ENCODE measurements around the gene MYO18B. TPM values are rescaled to one million over a fixed set of nuclear protein-coding genes. Genes with fewer than 3 reads are reported as not detected.

The MYO18B gene, protein sequence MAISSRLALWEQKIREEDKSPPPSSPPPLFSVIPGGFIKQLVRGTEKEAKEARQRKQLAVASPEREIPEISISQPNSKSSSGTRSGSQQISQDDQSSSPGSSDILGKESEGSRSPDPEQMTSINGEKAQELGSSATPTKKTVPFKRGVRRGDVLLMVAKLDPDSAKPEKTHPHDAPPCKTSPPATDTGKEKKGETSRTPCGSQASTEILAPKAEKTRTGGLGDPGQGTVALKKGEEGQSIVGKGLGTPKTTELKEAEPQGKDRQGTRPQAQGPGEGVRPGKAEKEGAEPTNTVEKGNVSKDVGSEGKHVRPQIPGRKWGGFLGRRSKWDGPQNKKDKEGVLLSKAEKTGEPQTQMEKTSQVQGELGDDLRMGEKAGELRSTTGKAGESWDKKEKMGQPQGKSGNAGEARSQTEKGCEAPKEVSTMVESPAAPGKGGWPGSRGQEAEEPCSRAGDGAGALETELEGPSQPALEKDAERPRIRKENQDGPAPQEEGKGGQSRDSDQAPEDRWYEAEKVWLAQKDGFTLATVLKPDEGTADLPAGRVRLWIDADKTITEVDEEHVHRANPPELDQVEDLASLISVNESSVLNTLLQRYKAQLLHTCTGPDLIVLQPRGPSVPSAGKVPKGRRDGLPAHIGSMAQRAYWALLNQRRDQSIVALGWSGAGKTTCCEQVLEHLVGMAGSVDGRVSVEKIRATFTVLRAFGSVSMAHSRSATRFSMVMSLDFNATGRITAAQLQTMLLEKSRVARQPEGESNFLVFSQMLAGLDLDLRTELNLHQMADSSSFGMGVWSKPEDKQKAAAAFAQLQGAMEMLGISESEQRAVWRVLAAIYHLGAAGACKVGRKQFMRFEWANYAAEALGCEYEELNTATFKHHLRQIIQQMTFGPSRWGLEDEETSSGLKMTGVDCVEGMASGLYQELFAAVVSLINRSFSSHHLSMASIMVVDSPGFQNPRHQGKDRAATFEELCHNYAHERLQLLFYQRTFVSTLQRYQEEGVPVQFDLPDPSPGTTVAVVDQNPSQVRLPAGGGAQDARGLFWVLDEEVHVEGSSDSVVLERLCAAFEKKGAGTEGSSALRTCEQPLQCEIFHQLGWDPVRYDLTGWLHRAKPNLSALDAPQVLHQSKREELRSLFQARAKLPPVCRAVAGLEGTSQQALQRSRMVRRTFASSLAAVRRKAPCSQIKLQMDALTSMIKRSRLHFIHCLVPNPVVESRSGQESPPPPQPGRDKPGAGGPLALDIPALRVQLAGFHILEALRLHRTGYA (N-terminal part only)
- polyA plus RNA-seq (2013, experiment 1 of 2): 0.06 TPM
- polyA plus RNA-seq (2013, experiment 2 of 2): 0.03 TPM

DNA sequence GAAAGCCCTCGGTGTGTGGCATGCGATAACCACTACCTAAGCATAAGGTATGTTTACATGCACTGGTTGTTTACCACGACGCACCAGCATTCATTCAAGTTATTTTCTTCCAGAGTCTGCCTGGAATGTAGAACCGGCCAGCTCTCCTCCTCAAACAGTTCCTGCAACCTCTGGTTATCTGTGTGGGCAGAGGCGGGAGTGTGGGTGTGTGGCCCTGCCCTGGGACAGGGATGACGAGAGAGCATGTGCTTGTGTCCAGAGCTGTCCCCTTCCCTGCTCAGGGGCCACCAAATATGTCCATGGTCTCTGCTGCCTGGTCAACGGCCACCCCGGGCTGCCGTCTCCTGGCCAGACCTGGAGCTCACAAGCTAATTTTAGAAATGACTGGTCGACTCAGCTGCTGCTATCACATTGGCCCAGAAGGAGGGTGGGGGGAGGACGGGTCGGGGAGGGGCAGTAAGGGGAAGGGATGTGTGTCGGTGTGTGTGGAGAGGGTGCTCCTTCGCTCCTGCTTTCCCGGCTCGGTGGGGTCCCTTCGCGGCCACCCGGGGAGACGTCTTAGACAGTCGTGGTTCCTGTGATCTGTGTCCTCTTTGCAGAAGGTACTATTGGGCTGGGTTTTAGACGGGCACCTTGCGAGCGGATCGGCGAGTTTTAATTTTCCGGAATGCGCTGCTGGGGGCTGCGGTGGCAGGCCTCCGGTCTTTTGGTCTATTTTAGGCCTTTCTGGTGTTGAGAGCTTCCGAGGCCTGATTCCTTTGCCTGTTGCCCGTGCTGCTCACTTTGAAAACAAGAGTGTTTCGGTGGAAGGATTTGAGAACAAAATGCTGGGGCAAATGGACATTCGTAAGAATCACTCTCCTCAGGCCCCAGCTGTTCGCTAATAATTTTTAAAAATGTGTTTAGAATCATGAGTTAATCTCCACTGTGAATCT lies at the start of gene MYO18B:
MYO18B (plus strand) TSS at position 497 of the 935 bp plus-strand sequence. CDS start 18,905 bp downstream, outside the sequence.
- Histone ChIP-seq H3K27me3 (ENCODE audit: control insufficient read depth in 3 of 3, insufficient read depth in 3 of 3, low read depth in 1 of 3, low read length in 3 of 3) (no peaks in the 10 kb centered on the region), H2BK120ac (ENCODE audit: low read depth, low read length) (no peak within 1 kb of the TSS), H3K36me3 (replicated peaks in 1 of 2; ENCODE audit: control insufficient read depth in 2 of 2, insufficient read depth in 2 of 2, low read length in 2 of 2) (no peaks in the 10 kb centered on the region), H2BK15ac (ENCODE audit: low read length) (no peak within 1 kb of the TSS), H3K27ac (replicated peaks; ENCODE audit: low read length) (no peak within 1 kb of the TSS), H4K91ac (ENCODE audit: low read depth, low read length, poor library complexity) (no peak within 1 kb of the TSS), H3K9me3 (replicated peaks in 1 of 2; ENCODE audit: control insufficient read depth in 2 of 2, insufficient read depth in 1 of 2, low read depth in 1 of 2, low read length in 2 of 2) (no peaks in the 10 kb centered on the region), H3K4me1 (ENCODE audit: control insufficient read depth in 2 of 2, insufficient read depth in 1 of 2, low read depth in 1 of 2, low read length in 2 of 2) (no peaks in the 10 kb centered on the region), H4K8ac (ENCODE audit: low read depth, low read length) (no peak within 1 kb of the TSS), H3K9ac (ENCODE audit: low read depth, low read length, poor library complexity) (no peak within 1 kb of the TSS), H3K4me3 (ENCODE audit: low read length in 2 of 2) (no peak within 1 kb of the TSS), H3K14ac (ENCODE audit: low read length) (no peak within 1 kb of the TSS), H2BK5ac (ENCODE audit: low read length) (no peak within 1 kb of the TSS), H2AK5ac (ENCODE audit: low read depth, low read length) (no peak within 1 kb of the TSS), H2AFZ (ENCODE audit: low read length) (no peak within 1 kb of the TSS), H2BK12ac (ENCODE audit: low read length) (no peak within 1 kb of the TSS), H3K18ac (ENCODE audit: low read length) (no peak within 1 kb of the TSS), H3K4ac (ENCODE audit: low read length) (no peak within 1 kb of the TSS), H3K23ac (ENCODE audit: low read depth, low read length, poor library complexity) (no peak within 1 kb of the TSS), H3K79me1 (ENCODE audit: low read depth, low read length) (no peaks in the 10 kb centered on the region), H3K4me2 (ENCODE audit: insufficient read depth, low read length, poor library complexity, severe bottlenecking) (no peak within 1 kb of the TSS)
- DNase-seq (ENCODE audit: low spot score): no peak
- WGBS, 2 donors (ENCODE audit: extremely low coverage in 2 of 2, insufficient read length in 2 of 2, insufficient replicate concordance in 1 of 2): no CpG with 5 or more reads among the region's 36 CpGs

DNA sequence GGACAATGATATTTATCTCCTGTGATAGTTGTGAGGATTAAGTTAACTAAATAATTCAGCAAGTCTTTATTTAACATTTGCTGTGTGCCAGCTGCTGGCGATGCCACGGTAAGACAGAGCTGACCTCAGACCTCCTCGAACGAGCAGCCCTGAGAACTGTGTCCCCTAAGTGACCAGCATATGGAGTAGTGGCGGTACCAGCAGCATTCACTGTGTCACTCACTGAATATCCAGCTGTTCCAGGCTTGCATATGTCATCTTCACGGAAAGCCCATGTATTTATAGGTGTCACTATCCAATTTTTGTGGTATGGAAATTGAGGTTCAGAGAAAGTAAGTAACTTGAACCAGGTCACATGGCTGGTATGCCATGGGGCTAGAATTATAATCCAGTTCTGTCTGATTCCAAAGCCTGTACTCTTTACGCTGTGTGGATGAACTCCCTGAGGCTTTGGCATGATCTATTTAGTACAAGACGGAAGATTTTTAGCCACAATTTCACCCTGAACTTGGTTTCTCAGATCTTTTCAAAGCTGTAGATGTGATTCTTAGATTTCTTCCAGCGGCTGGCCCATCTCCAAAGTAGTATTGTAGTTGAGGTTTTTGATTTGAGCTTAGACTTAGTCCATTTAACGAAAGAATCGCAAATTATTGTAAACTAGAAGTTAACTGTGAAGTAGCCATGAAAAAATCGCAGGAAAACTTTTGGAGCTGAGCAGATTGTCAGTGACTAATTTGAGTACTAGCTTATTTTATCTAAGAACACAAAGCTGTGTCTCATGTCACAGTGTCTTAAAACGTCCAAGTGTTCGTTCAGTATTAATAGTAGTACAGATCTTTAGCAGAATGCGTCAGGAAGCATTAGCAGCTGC lies 49.4 kb upstream of the MYO18B start:
- H2BK12ac ChIP-seq (ENCODE audit: low read length): no peak overlapping the region
- no peak overlapping the region for H3K14ac ChIP-seq (ENCODE audit: low read length)
- peaks cover 2% of the 10 kb centered on the region for H3K79me1 ChIP-seq (ENCODE audit: low read depth, low read length)
- no peaks in the 10 kb centered on the region for H3K4me1 ChIP-seq (ENCODE audit: control insufficient read depth in 2 of 2, insufficient read depth in 1 of 2, low read depth in 1 of 2, low read length in 2 of 2)
- H3K27me3 ChIP-seq (ENCODE audit: control insufficient read depth in 3 of 3, insufficient read depth in 3 of 3, low read depth in 1 of 3, low read length in 3 of 3): no peaks in the 10 kb centered on the region
- H3K27ac ChIP-seq (replicated peaks; ENCODE audit: low read length): no peak overlapping the region
- no peak overlapping the region for H3K4ac ChIP-seq (ENCODE audit: low read length)
- no peak overlapping the region for H2BK120ac ChIP-seq (ENCODE audit: low read depth, low read length)
- peaks cover 15 to 74% of the 10 kb centered on the region in 2 donors for H3K36me3 ChIP-seq (replicated peaks in 1 of 2; ENCODE audit: control insufficient read depth in 2 of 2, insufficient read depth in 2 of 2, low read length in 2 of 2)
- no peak overlapping the region for H2AFZ ChIP-seq (ENCODE audit: low read length)
- no peak overlapping the region for H3K4me3 ChIP-seq (ENCODE audit: low read length in 2 of 2)
- no peak overlapping the region for H4K8ac ChIP-seq (ENCODE audit: low read depth, low read length)
- no peak overlapping the region for H3K9ac ChIP-seq (ENCODE audit: low read depth, low read length, poor library complexity)
- DNase-seq (ENCODE audit: low spot score): no peak
- H2AK5ac ChIP-seq (ENCODE audit: low read depth, low read length): no peak overlapping the region
- no peak overlapping the region for H4K91ac ChIP-seq (ENCODE audit: low read depth, low read length, poor library complexity)
- H2BK5ac ChIP-seq (ENCODE audit: low read length): no peak overlapping the region
- H3K23ac ChIP-seq (ENCODE audit: low read depth, low read length, poor library complexity): no peak overlapping the region
- H3K18ac ChIP-seq (ENCODE audit: low read length): no peak overlapping the region
- H3K4me2 ChIP-seq (ENCODE audit: insufficient read depth, low read length, poor library complexity, severe bottlenecking): no peak overlapping the region
- no peaks in the 10 kb centered on the region for H3K9me3 ChIP-seq (replicated peaks in 1 of 2; ENCODE audit: control insufficient read depth in 2 of 2, insufficient read depth in 1 of 2, low read depth in 1 of 2, low read length in 2 of 2)
- no CpG with 5 or more reads among the region's 15 CpGs for WGBS, 2 donors (ENCODE audit: extremely low coverage in 2 of 2, insufficient read length in 2 of 2, insufficient replicate concordance in 1 of 2)
- H2BK15ac ChIP-seq (ENCODE audit: low read length): no peak overlapping the region

DNA sequence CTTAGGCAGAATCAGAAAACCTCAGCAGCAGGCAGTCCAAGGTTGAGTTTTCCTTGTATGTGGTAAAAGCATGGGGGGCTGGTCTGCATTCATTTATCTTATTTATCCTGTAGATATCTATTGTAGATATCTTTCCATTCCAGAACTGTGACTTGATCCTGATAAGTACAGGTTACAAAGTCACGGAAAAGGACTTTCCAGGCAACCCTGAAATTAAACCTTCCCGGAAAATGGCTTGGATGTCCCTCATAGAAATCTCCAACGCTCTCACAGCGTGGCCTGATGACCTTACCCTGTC lies 48.8 kb upstream of the MYO18B start:
- Histone ChIP-seq H2AK5ac (ENCODE audit: low read depth, low read length) (no peak overlapping the region), H2BK120ac (ENCODE audit: low read depth, low read length) (no peak overlapping the region), H3K9me3 (replicated peaks in 1 of 2; ENCODE audit: control insufficient read depth in 2 of 2, insufficient read depth in 1 of 2, low read depth in 1 of 2, low read length in 2 of 2) (no peaks in the 10 kb centered on the region), H3K14ac (ENCODE audit: low read length) (no peak overlapping the region), H3K18ac (ENCODE audit: low read length) (no peak overlapping the region), H3K4me2 (ENCODE audit: insufficient read depth, low read length, poor library complexity, severe bottlenecking) (no peak overlapping the region), H3K36me3 (replicated peaks in 1 of 2; ENCODE audit: control insufficient read depth in 2 of 2, insufficient read depth in 2 of 2, low read length in 2 of 2) (peaks cover 15 to 70% of the 10 kb centered on the region in 2 donors), H3K4ac (ENCODE audit: low read length) (no peak overlapping the region), H2BK12ac (ENCODE audit: low read length) (no peak overlapping the region), H4K8ac (ENCODE audit: low read depth, low read length) (no peak overlapping the region), H3K4me1 (ENCODE audit: control insufficient read depth in 2 of 2, insufficient read depth in 1 of 2, low read depth in 1 of 2, low read length in 2 of 2) (peaks cover 0 to under 1% of the 10 kb centered on the region in 2 donors), H3K27me3 (ENCODE audit: control insufficient read depth in 3 of 3, insufficient read depth in 3 of 3, low read depth in 1 of 3, low read length in 3 of 3) (no peaks in the 10 kb centered on the region), H3K9ac (ENCODE audit: low read depth, low read length, poor library complexity) (no peak overlapping the region), H2BK5ac (ENCODE audit: low read length) (no peak overlapping the region), H2BK15ac (ENCODE audit: low read length) (no peak overlapping the region), H3K79me1 (ENCODE audit: low read depth, low read length) (peaks cover 2% of the 10 kb centered on the region), H3K27ac (replicated peaks; ENCODE audit: low read length) (no peak overlapping the region), H3K23ac (ENCODE audit: low read depth, low read length, poor library complexity) (no peak overlapping the region), H2AFZ (ENCODE audit: low read length) (no peak overlapping the region), H3K4me3 (ENCODE audit: low read length in 2 of 2) (no peak overlapping the region), H4K91ac (ENCODE audit: low read depth, low read length, poor library complexity) (no peak overlapping the region)
- WGBS, 2 donors (ENCODE audit: extremely low coverage in 2 of 2, insufficient read length in 2 of 2, insufficient replicate concordance in 1 of 2): no CpG with 5 or more reads among the region's 4 CpGs
- DNase-seq (ENCODE audit: low spot score): no peak

All from neuronal stem cell (in vitro differentiated cells).